Lower lobe of right lung (tissue), 2 donors: ENCODE data around the gene LBP. TPM values are rescaled to one million over a fixed set of nuclear protein-coding genes. Genes with fewer than 3 reads are reported as not detected.

Source experiments
- ATAC-seq, 2 donors: fragments of 200-7000 bp; cut with Tn5 transposase; one replicate each; pipeline ENCODE4 v1.9.1; 2020 to 2022; ENCODE audit warnings: mild to moderate bottlenecking in 2 of 2, moderate library complexity in 2 of 2
- DNase-seq: peaks from one replicate; pipeline ENCODE4 v3.0.0-alpha.2; 2020
- H3K27ac ChIP-seq: fragments of 200-600 bp; one replicate; pipeline ENCODE4 v1.8.0; 2022
- H3K27me3 ChIP-seq: fragments of 200-600 bp; one replicate; pipeline ENCODE4 v1.8.0; 2022; ENCODE audit warnings: low read depth
- H3K36me3 ChIP-seq: fragments of 200-600 bp; one replicate; pipeline ENCODE4 v1.8.0; 2022; ENCODE audit warnings: mild to moderate bottlenecking
- H3K4me1 ChIP-seq: fragments of 200-600 bp; one replicate; pipeline ENCODE4 v1.8.0; 2022
- H3K4me3 ChIP-seq: fragments of 200-600 bp; one replicate; pipeline ENCODE4 v1.8.0; 2022; ENCODE audit warnings: mild to moderate bottlenecking
- H3K9me3 ChIP-seq: fragments of 200-600 bp; one replicate; pipeline ENCODE4 v1.8.0; 2022
- intact Hi-C: fragments of 100-400 bp; cut with DNase I; formaldehyde crosslinking; loops from one replicate; pipeline ENCODE4 v1.11.0; 2022
- total RNA-seq: library from RNA; stranded (reverse); fragmentation: NEBNext Ultra II Directional; extraction: Animal tissue kit (Norgen Biotek cat#: 25700); gene quantifications from one replicate; pipeline ENCODE4 v1.2.1, GENCODE V29; 2021
- TF ChIP-seq, protein P1 (sequence below): fragments of 200-600 bp; IDR thresholded peaks from one replicate; pipeline ENCODE4 v1.8.0; 2022; ENCODE audit warnings: antibody characterized with exemption, mild to moderate bottlenecking
- donor health status: DM: no; HTN: yes; CAD: no; lungs with severe emphysema.

Gene LBP
- total RNA-seq, 1 donor from 2014 or later, result not detected

DNA sequence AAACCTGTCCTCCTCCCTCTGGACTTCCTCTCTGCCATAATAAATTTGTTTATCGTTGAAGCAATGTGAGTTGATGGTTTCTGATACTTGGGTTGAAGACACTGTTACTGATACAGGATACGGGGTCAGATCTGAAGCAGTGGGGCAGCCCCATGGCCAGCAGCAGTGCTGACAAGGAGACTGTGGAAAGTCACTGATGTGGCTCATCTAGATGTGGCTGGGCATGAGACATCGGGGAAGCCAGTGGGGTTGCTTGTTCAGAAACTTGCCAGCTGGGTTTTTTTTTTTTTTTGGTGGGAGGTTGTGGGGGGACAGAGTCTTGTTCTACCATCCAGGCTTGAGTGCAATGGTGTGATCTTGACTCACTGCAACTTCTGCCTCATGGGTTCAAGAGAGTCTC is 45.0 kb upstream of the LBP start:
- peaks cover 4% of the 10 kb centered on the region for H3K27me3 ChIP-seq
- no peaks in the 10 kb centered on the region for H3K9me3 ChIP-seq
- TF ChIP-seq, protein P1, sequence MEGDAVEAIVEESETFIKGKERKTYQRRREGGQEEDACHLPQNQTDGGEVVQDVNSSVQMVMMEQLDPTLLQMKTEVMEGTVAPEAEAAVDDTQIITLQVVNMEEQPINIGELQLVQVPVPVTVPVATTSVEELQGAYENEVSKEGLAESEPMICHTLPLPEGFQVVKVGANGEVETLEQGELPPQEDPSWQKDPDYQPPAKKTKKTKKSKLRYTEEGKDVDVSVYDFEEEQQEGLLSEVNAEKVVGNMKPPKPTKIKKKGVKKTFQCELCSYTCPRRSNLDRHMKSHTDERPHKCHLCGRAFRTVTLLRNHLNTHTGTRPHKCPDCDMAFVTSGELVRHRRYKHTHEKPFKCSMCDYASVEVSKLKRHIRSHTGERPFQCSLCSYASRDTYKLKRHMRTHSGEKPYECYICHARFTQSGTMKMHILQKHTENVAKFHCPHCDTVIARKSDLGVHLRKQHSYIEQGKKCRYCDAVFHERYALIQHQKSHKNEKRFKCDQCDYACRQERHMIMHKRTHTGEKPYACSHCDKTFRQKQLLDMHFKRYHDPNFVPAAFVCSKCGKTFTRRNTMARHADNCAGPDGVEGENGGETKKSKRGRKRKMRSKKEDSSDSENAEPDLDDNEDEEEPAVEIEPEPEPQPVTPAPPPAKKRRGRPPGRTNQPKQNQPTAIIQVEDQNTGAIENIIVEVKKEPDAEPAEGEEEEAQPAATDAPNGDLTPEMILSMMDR, result no peak
- no peaks in the 10 kb centered on the region for H3K36me3 ChIP-seq
- no peak for DNase-seq
- H3K4me1 ChIP-seq, result peaks cover 23% of the 10 kb centered on the region
- intact Hi-C loops, result no loop called here
- no peak overlapping the region for H3K4me3 ChIP-seq
- no peak overlapping the region for H3K27ac ChIP-seq
- ATAC-seq, result no peak

DNA sequence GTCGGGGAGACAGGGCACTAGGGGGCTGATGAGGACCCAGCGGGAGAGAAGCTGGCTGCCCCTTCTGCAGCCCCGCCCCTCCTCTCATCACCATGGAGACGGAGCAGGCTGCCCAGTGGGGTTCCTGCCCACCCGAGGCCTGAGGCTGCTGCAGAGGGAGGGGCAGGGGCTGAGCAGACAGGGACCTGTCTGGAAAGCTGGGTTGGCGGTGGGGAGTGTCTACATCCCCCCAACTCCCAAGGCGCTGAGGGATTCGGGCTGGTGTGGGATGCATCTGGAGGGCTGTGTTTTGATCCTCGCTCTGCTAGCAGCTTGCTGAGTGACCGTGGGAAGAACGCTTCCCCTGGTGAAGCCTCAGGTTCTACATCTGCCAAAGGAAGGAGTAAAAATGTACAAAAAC is 43.5 kb upstream of the LBP start:
- Histone ChIP-seq H3K27ac (no peak overlapping the region), H3K27me3 (peaks cover 6% of the 10 kb centered on the region), H3K9me3 (no peaks in the 10 kb centered on the region), H3K36me3 (no peaks in the 10 kb centered on the region), H3K4me1 (peaks cover 23% of the 10 kb centered on the region), H3K4me3 (no peak overlapping the region)
- TF ChIP-seq, protein P1, result no peak
- no peak for DNase-seq
- ATAC-seq, result no peak
- intact Hi-C loops, result no loop called here

DNA sequence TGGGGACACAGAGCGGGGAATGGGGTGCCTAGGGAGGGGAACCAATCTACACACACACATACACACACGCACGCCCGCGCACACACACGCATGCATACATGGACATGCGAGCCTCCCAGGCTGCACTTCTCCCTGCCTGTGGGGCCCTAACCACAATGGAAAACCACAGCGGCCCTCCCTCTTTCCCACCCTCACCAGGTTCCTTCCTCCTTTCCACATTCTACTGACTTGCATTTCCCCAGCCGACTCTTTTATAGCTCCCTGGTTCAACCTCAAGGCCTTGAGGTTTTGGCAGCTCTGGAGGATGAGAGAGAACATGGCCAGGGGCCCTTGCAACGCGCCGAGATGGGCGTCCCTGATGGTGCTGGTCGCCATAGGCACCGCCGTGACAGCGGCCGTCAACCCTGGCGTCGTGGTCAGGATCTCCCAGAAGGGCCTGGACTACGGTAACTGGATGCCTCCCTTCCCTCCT is 42.3 kb upstream of the LBP start, which contains the start of gene BPI:
Gene BPI (plus strand): TSS at position 249 of the 472 bp plus-strand sequence. CDS start 68 bp downstream, at position 317.
- Histone ChIP-seq H3K27ac (no peak within 1 kb of the TSS), H3K36me3 (no peaks in the 10 kb centered on the region), H3K4me3 (no peak within 1 kb of the TSS), H3K4me1 (peaks cover 17% of the 10 kb centered on the region), H3K27me3 (peaks cover 6% of the 10 kb centered on the region), H3K9me3 (no peaks in the 10 kb centered on the region)
- peak; percentile 80 for DNase-seq
- TF ChIP-seq, protein P1, result no peak
- intact Hi-C loops, result no loop called here
- ATAC-seq, result peak; percentile 63 to 75

DNA sequence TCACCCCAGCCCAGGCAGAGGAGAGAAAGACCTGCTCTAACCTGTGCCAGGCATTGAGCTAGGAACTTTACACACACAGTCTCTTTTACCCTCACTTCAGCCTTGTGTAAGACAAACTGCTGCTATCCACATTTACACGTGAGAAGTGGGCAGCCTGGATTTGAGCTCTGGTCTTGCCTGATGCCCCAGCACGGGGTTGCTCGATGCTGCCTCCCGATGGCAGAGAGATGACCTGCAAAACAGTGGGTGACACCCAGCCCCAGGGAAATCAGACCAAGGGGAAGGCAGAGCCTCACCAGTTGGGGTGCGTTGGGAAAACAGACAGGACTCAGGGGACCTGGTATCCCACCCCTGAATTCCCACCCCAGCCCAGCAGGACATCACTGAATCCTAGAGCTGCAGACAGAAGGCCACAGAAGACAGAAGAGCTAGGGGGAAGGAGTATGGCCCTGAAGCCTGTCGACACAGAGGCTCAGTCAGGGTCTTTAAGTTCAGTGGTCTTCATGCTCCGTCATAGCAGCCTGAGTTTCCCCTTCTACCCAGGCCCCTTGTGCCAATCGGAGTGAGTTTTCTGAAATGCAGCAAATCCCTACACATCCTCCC is 41.3 kb upstream of the LBP start:
- H3K4me3 ChIP-seq, result no peak overlapping the region
- DNase-seq (peak; percentile 75), ATAC-seq (peak; percentile 52 to 62)
- peaks cover 7% of the 10 kb centered on the region for H3K4me1 ChIP-seq
- H3K9me3 ChIP-seq, result no peaks in the 10 kb centered on the region
- no peaks in the 10 kb centered on the region for H3K36me3 ChIP-seq
- intact Hi-C loops, result no loop called here
- TF ChIP-seq, protein P1, result peak; percentile 32
- peaks cover 6% of the 10 kb centered on the region for H3K27me3 ChIP-seq
- H3K27ac ChIP-seq, result no peak overlapping the region

DNA sequence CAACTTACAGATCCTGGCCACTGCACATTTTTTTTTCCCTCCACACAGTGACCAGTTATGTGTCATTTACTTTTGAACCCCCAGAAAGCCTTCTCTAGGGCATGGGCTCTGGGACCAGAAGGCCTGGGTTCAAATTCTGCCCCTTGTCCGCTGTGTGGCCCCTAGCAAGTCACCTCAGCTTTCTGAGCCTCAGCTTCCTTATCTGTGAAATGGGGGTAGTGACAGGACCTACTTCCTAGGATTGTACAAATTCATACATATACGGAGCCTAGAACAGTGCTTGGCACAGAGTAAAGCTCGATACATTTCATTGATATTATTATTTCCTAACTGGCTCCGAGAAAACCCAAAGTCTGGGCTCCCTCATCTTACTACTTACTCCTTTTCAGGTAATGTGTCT is 40.7 kb upstream of the LBP start:
- ATAC-seq (no peak), DNase-seq (no peak)
- no peak overlapping the region for H3K27ac ChIP-seq
- TF ChIP-seq, protein P1, result no peak
- no peaks in the 10 kb centered on the region for H3K9me3 ChIP-seq
- H3K27me3 ChIP-seq, result peaks cover 6% of the 10 kb centered on the region
- intact Hi-C loops, result no loop called here
- H3K4me3 ChIP-seq, result no peak overlapping the region
- peaks cover under 1% of the 10 kb centered on the region for H3K4me1 ChIP-seq
- no peaks in the 10 kb centered on the region for H3K36me3 ChIP-seq
